HG03469 (cell line): Measurements from ENCODE around the gene SMIM3.
A peak's percentile ranks its signal among the peaks of the same experiment; 100 is the strongest.

Source experiments
- ATAC-seq: cut with Tn5 transposase; IDR thresholded peaks from one replicate; pipeline ENCODE4 v1.9.1; 2021; ENCODE audit warnings: mild to moderate bottlenecking, moderate library complexity, moderate number of reproducible peaks; ENCODE audit not compliant: unreplicated experiment

SMIM3 gene

DNA sequence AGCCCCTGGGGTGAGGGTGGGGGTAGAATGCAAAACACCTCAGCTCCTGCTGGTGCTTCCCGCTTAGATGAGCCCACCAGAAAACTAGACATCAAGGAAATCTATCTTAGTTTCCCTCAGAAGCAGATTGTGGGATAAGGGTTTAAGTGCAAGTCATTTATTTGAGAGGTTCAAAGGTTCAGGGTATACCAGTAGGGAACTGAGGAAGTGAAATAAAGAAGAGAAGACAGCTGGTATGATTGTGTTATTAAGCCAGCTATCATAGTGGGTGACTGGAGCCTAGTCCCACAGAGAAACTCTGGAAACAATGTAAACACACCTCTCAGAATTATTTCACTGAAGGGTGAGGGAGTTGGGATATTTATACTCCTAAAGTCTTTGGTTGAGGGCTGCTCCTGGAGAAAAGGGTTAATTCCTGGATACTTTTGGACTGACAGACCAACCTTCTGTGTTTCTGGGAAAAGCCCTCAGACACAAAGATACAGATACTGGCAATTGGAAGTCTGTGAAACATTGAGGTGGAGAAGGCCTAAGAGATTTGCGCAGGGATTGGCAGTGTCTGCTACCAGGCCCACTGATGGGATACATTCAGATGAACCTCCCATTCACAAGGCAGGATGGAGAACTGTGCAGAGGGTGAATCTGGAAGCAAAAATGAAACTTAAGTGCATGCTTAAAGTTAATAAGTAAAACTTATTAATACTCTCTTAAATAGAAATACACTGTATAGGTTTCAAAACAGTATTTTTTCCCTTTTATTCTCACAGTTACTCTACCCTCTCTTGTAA is 13.4 kb upstream of the SMIM3 start:
- ATAC-seq: no peak

DNA sequence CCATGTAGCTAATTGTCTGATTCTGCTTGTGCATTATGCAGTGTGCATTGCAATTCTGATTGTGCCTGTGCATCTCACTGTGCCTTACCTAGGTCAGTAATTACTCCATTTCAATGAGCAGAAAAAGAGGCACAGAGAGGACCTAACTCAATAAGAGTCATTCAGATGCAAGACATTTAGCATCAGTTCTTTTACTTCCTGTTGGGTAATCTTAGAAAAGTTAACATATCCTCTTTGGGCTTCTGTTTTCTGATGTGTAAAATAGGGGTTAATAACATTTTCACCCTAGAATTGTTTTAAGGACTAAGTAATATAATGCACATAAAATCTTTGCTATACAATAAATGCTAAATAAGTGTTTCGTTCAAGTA is 12.8 kb upstream of the SMIM3 start:
- ATAC-seq: no peak

DNA sequence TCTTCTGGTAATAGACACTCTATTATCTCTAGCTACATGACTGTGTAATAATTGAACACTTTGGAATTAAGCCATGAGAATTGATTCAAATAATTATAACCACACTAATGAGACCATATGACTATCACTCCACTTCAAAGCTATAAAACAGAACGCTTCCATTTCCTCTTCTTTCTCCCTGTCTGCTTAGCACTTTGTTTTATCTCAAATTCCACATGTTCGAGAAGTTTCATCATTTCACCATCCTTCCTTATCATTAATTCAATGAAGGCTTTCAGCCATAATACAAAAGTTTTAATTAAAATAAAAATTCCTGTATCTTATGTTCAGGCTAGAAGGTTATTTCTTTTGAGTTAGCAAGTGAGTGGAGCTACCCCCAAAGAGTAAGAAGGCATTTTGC is 12.3 kb upstream of the SMIM3 start:
- no peak for ATAC-seq

DNA sequence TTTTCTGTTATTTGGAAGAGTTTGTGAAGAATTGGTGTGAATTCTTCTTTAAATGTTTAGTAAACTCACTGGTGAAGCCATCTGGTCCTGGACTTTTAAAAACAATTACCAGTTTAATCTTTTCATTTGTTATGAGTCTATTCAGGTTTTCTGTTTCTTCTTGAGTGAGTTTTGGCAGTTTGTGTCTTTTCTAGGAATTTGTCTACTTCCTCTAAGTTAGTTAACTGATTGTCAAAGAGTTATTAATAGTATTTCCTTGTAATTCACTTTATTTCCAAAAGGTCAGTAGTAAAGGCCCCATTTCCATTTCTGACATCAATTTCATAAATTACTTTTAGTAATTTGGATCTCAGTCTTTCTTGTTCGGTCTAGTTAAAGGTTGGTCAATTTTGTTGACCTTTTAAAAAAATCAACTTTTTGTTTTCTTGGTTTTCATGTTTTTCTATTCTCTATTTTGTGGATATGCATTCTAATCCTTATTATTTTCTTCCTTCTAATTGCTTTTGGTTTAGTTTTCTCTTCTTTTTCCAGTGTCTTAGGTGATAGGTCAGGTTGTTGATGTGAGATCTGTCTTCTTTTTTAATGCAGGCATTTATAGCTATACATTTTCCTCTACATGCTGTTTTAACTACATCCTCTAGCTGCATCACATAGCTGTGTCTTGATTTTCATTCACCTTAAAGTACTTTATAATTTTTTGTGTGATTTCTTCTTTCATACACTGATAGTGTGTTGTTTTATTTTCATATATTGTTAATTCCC is 7.3 kb upstream of the SMIM3 start:
- no peak for ATAC-seq

DNA sequence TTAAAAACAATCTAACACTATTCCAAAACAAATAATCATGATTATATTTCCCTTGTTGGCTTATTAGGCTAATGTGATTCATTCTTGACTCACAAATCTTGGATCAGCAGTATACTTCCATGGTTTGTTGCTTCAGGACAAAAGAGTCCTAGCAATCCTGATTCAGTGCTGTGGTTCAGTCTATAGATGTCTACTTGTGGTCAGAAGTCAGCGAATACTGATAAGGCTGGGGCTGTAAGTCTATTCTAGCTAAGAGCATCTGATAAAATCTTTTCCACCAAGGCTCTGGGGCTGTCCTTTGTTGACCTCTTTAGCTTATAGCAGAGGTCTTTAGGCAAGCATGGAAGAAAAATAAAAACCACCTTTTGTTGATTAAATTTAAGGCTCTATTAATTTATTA is 4.4 kb upstream of the SMIM3 start:
- no peak for ATAC-seq

DNA sequence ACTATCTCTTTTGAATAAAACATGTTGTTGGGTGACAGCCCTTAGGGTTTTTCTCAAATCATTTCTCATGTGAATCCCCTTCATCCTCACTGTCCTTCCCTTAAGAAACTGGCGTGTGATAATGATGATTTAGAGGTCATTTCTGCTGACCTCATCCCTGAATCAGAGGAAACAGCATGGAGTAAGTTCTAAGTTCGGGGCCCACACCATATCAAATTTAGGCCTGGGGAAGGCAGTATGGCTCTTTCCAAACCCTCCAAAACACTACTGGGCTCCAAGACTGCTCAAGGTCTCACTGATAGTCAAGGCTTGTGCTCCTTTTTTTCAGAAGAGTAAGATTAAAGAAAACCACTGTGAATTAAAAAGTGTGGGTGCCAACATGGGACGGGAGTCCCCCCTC is 872 bp upstream of the SMIM3 start:
- no peak for ATAC-seq

DNA sequence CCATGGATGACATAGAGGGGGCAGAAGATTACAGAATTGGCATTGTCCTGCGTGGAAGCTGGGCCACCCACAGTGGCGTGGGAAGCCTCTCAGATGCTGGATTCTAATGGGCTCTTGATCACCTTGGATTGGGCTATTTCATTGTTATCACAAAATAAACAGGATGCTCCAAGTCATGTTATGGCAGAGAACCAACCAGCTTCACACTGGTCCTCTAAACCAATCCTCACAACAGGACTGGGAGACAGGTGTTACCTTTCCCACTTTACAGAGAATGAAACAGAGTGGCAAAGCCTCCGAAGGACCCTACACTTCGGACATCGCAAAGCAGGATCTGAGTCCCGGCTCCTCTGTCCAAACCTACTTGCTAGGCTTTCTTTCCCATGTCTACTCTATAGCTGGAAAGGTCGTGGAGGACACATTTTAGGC is 455 bp upstream of the SMIM3 start:
- ATAC-seq: no peak

DNA sequence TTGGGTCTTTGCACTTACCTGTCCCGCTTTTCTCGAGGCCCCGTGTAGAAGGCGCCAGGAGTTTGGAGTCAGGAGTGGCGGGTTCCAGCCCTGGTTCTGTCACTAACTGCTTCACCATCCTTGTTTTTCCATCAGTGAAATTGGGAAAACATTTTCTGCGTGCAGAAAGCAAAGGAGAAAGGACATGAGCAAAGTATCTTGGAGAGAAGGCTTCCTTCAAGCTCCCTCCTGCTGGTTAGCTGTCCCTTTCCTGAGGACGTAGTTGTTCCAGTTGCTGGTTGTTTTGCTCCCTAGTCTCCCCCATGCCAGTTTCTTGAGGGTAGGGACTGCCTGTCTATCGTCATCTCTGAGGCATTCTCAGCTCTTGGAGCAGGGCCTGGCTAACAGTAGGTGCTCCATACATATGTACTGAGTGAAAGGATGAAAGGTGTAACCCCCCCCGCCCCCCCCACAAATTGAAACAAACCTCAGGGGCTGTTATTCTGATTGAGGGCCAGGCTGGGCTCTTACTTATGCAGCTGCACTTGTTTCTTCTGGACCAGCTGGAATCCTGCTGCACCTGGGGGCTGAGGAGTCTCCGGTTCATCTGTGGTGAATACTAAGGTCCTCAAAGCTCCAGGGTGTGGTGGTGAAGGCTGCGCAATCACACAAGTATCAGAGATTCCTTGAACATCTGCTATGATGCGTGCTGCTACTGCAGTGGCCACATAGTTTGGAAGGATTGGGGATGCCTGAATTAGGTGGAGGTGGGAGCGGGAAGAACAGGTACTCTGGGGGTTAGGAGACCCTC is 1.0 kb downstream of the SMIM3 start:
- no peak for ATAC-seq

DNA sequence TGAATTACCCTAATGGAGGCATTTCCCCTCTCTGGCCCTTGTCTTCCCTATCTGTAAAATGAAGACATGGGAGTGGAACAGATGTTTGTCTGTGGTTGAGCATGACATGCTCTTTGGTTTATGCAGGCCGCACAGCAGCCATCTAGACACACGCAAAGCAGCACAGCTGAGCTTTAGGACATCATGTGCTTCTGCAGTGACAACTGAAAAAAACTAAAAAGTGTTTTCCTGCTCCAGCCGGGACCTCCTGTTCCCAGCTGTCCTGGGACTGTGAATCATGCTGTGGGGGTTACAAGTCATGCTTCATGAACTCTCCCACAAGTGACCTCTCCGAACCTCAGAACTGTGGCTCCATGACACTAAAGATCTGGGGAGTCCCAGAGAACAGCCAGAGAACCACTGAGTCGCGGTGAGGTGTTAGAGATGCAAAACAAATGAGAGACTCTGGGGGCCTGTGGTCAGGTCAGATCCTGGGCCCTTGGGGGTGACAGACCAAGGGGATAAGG is 1.7 kb downstream of the SMIM3 start:
- ATAC-seq: peak; percentile 45

DNA sequence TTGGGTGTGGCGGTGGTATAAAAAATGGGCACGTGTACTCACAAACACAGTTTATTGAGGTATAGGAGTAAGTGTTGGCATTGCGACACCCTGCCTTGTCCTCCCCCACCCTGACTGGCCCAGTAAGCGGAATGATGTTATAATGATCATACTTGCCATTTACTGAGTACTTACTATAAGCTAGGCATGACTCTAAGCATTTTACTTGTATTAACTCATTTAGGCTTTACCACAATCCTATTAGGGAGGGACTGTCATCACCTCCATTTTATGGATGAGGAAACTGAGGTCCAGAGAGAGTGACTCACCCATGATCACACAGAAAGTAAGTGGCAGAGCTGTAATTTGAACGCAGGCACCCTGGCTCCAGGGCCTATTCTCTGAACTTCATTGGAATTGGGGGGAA is 2.3 kb downstream of the SMIM3 start:
- ATAC-seq: no peak

DNA sequence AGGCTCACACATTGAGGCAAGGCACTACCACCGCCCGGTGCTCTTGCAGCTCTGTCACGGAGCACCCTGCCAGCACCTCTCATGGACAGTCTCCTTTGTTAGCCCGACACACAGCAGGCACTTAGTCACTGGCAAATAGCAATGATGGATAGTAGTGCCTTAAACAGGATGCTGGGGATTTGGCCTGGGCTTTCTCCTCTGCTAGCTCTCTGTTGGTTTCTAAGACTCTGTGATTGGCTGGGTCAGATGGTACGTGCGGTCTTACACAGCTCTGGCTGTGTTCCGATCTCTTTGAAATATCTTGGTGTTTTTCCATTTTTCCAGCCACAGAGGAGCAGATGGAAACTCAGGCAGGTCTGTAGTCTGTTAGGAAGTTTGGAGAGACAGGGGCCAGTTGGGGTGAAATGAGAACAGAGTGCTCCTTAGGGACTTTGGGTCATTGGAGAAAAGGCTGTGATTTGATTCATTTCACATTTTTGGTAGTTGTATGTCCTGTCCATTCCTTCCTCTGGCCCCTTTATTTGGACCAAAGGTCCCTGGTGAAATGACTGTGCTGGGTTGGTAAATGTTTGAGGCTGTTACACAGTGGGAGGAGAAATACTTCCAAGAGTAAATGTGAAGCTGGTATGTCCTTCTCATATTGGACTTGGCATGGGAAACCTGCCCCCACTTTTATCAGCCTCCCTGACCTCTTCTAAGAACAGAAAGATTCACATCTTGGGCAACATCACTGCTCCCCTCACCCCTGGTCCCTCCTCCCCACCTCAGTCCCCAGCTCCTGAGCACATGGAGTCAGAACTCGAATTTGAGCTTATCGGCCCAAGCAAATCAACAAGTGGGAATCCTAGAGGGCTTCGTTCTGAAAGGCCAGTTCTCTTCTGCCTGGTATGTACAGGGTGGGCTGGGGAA is 3.4 kb downstream of the SMIM3 start:
- no peak for ATAC-seq

DNA sequence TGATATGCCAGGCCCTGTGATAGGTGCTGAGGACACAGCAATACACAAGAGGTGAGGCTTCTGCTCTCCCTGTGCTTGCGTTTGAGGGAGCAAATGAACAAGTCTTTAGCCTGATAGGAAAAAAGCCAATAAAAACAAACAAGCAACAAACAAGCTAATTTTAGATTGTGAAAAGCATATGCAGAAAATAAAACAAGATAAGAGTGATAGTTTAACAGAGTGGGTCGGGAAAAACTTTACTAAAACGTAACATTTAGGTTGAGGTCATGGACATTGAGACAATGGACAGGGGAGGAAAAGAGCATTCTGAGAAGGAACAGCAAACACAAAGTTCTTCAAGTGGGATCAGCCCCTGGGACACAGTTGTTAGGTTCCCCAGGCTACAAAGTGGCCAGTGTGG is 4.3 kb downstream of the SMIM3 start:
- ATAC-seq: no peak

DNA sequence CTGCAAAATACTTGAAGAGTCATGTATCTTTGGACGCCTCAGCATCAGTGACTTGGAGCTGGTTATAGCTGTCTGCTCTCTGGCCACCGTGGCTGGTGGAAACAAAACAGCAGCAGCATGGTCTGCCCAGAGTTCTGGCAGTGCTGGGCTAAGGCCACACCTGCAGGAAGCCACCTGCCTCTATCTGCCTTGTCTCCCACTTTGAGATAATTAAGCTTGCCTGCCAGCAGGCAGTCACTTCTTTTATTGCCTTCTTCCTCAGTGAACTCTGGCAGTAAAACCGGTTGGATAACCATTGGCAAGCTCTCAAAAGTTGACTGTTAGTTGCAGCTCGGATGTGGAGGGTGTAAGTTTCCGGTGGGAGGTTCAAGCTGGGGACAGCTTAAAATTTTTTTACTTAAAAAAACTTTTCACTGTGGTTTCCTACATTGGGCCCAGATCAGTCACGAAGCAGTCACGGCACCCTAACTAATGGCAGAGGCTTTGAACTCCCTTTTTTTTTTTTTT is 4.9 kb downstream of the SMIM3 start:
- peak; percentile 39 for ATAC-seq

DNA sequence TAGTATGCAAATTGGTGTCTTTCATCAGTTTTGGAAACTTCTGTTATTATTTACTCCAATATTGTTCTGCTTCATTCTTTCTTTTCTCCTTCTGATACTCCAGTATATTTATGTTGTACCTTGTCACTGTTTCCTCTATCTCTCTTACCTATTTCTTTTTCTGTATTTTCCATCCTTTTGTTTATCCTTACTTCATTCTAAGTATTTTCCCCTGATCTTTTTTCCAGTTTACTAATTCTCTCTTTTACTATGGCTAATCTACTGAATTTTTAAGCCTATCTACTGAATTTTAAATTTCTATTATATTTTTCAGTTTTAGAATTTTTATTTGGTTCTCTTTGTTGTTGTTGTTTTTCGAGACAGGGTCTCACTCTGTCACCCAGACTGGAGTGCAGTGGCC is 7.4 kb downstream of the SMIM3 start:
- ATAC-seq: no peak

DNA sequence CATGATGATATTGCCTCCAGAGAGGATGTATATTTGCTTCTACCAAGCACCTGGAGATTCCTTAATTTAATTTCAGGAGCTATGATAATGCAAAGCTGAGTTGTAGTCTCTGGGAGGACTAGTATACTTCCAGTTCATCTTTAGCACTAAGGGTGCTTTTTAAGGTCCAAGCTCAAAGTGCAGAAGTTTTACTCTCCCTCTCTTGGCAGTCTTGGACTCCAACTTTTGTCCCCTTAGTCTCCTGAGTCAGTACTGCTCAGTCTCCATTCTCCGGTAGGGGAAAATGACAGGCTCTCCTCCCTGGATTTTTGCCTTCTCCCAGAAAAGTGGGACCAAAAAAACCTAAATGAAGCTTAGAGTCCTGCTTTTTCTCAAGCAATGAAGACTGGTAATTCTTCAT is 8.3 kb downstream of the SMIM3 start:
- ATAC-seq: no peak

DNA sequence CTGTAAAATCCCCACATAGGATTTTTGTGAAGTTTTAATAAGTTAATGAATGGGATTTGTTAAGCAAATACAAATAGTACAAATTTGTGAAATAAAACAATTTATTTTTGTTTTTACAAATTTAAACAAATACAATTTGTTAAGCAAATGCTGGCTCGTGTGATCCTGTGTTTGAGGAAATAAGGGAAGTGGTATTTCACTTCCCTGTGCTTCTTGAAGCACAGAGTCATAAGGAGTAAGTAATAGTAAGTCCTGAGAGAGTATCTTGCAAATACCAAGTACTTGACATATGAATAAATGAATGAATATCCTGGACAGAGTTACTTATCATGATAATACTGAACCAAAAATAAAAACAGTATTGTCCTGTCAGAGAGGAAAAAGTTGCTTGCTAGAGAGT is 9.1 kb downstream of the SMIM3 start:
- ATAC-seq: no peak

DNA sequence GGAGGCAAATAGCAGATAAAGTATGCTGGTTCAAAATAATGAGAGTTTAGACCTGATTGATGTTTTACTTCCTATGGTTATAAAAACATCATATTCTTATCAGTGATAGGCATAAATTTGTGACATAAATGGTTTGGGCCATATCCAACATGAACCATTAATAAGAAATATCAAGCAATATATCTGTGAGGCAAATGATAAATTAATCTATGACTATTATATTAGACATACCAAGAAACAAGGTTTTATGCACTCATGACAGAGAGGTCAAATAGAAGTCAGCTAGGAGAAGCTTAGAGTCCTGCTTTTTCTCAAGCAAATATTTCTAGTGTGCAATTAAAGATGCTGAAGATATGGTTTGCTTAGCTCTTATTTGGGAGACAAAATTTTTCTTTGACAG is 10.4 kb downstream of the SMIM3 start:
- ATAC-seq: no peak

DNA sequence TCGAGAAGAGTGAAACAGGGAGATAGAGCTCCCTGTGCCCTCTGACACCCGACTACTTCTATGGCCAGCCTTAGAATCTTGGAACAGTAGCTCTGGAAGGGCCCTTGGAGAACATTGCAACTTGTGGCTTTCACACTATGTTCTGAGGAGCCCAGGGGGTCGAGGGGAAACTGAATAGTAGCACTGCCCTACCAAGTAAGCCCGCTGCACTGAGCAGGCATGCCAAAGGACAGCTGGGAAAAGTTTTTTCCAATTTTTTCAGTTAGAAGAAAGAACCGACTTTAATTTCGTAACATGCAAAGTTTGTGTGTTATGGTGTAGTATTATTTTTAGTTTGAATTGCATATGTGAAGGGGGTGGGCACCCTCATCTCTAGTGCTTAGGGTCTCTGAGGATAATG is 10.9 kb downstream of the SMIM3 start:
- no peak for ATAC-seq

DNA sequence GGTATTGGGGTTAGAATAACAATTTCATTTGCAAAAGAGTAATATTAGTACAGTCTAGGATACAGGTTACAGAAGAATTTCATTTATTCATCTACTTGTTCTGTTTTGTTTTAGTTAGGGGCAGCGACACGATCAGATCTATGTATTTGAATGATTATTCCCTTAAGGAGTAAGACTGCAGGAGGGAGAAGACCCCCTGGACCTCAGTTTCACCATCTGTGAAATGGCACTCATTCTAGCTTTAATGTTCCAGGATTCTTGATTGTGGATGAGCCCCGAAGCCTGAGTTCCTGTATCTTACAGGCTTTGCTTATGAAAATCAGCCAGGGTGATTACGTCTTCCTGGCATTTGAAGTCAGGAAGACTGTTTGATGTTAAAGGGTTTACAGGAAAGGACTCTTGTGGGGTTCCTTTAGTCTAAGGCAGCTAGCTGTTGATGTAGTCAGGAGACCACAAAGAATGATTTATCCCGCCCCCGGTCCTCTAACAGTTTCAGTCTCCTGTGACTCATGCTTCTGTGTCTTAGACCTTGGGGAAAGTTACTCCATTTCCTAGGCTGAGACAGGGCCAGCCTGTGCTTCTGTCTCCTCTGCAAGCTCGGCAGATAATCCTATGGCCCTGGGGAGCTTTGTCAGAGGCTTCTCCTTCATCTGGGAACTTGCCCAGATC is 11.5 kb downstream of the SMIM3 start:
- peak; percentile 96 for ATAC-seq

DNA sequence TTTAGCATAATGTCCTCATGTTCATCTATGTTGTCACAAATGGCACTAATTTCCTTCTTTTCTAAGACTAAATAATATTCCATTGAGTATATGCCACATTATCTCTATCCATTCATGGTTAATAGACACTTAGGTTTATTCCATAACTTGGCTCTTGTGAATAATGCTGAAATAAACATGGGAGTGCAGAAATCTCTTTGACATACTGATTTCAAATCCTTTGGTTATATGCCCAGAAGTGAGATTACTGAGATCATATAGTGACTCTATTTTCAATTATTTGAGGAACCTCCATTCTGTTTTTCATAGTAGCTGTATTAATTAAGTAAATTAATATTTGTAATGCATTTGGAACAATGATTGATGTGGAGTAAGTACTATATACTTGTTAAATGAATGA is 13.0 kb downstream of the SMIM3 start:
- ATAC-seq: no peak
